IPS-18c (cell line): Measurements from ENCODE around the gene PALLD.

Experiments used
- H3K4me3 ChIP-seq: 2 replicates; pipeline ENCODE4 v1.7.0; 2013; ENCODE audit warnings: low read depth, mild to moderate bottlenecking, low read length, moderate library complexity; ENCODE audit not compliant: insufficient read depth
- H3K9me3 ChIP-seq: one replicate; pipeline ENCODE4 v1.6.1; 2013; ENCODE audit warnings: mild to moderate bottlenecking, low read length, moderate library complexity; ENCODE audit not compliant: control insufficient read depth, insufficient read depth

PALLD gene

GRCh38 chr4:168849997-168850396 lies 353.1 kb downstream of the PALLD start:
- Histone ChIP-seq H3K9me3 (no peaks in the 10 kb centered on the region), H3K4me3 (no peak overlapping the region)

GRCh38 chr4:168852387-168852786 lies 355.5 kb downstream of the PALLD start:
- H3K4me3 ChIP-seq, result no peak overlapping the region
- H3K9me3 ChIP-seq, result no peaks in the 10 kb centered on the region

- Histone ChIP-seq H3K4me3 (no peak overlapping the region), H3K9me3 (no peaks in the 10 kb centered on the region)
These were observed 356.3 kb downstream of the PALLD start for GRCh38 chr4:168852933-168853713.

GRCh38 chr4:168853770-168854169 lies 356.9 kb downstream of the PALLD start:
- Histone ChIP-seq H3K4me3 (no peak overlapping the region), H3K9me3 (no peaks in the 10 kb centered on the region)

- no peak overlapping the region for H3K4me3 ChIP-seq
- no peaks in the 10 kb centered on the region for H3K9me3 ChIP-seq
These were observed 357.6 kb downstream of the PALLD start for GRCh38 chr4:168854350-168854921.

GRCh38 chr4:168856312-168856711 lies 359.5 kb downstream of the PALLD start:
- H3K4me3 ChIP-seq, result no peak overlapping the region

GRCh38 chr4:168857009-168857408 lies 360.2 kb downstream of the PALLD start:
- H3K4me3 ChIP-seq, result no peak overlapping the region
- no peaks in the 10 kb centered on the region for H3K9me3 ChIP-seq

More at GRCh38 chr4:168856312-168856711, 359.5 kb downstream of the PALLD start:
- H3K9me3 ChIP-seq, result no peaks in the 10 kb centered on the region

- Histone ChIP-seq H3K4me3 (no peak overlapping the region), H3K9me3 (no peaks in the 10 kb centered on the region)
These were observed 360.9 kb downstream of the PALLD start for GRCh38 chr4:168857546-168858314.

- no peak overlapping the region for H3K4me3 ChIP-seq
- no peaks in the 10 kb centered on the region for H3K9me3 ChIP-seq
These were observed 362.2 kb downstream of the PALLD start for GRCh38 chr4:168859100-168859499.

GRCh38 chr4:168859888-168860694 lies 363.2 kb downstream of the PALLD start:
- no peak overlapping the region for H3K4me3 ChIP-seq
- H3K9me3 ChIP-seq, result no peaks in the 10 kb centered on the region

- Histone ChIP-seq H3K9me3 (no peaks in the 10 kb centered on the region), H3K4me3 (no peak overlapping the region)
These were observed 364.0 kb downstream of the PALLD start for GRCh38 chr4:168860827-168861226.

- no peak overlapping the region for H3K4me3 ChIP-seq
- no peaks in the 10 kb centered on the region for H3K9me3 ChIP-seq
These were observed 367.1 kb downstream of the PALLD start for GRCh38 chr4:168863719-168864647.

- Histone ChIP-seq H3K9me3 (no peaks in the 10 kb centered on the region), H3K4me3 (no peak overlapping the region)
These were observed 368.1 kb downstream of the PALLD start for GRCh38 chr4:168864821-168865541.

GRCh38 chr4:168865854-168866253 lies 369.0 kb downstream of the PALLD start:
- Histone ChIP-seq H3K9me3 (no peaks in the 10 kb centered on the region), H3K4me3 (no peak overlapping the region)

GRCh38 chr4:168866635-168867034 lies 369.8 kb downstream of the PALLD start:
- no peak overlapping the region for H3K4me3 ChIP-seq

GRCh38 chr4:168867128-168867527 lies 370.3 kb downstream of the PALLD start:
- H3K9me3 ChIP-seq, result no peaks in the 10 kb centered on the region
- H3K4me3 ChIP-seq, result no peak overlapping the region

More at GRCh38 chr4:168866635-168867034, 369.8 kb downstream of the PALLD start:
- H3K9me3 ChIP-seq, result no peaks in the 10 kb centered on the region
